Measurements from ENCODE around the gene UBN1.
"Not testable (repeated sequence)": the region's sequence is repeated elsewhere in the genome, so short reads cannot be mapped to it uniquely, and the experiment has no call there.

UBN1 gene

GRCh38 chr16:4892361-4893102, 45.3 kb downstream of the UBN1 start:
- Histone ChIP-seq H3K4me2 (no peak overlapping the region; a peak in 1 of 22 replicates), H3K9me3 (replicated peaks in 1 of 11) (no peaks in the 10 kb centered on the region), H4K20me1 (peaks cover 0 to 54% (median 10%) of the 10 kb centered on the region in 11 experiments; a peak in 10 of 22 replicates), H3K36me3 (peaks cover 0 to 11% (median 4%) of the 10 kb centered on the region in 11 experiments; a peak in 10 of 22 replicates), H3K4me1 (peaks cover 0 to 10% (median 0%) of the 10 kb centered on the region in 10 experiments; a peak in 1 of 20 replicates), H3K9ac (no peak overlapping the region), H3K27me3 (no peaks in the 10 kb centered on the region), H3K4me3 (no peak overlapping the region), H3K27ac (no peak overlapping the region; a peak in 1 of 22 replicates)
- no peak for TF ChIP-seq Cebpa-rat (IDR thresholded peaks at IDR 0.05)

DNA sequence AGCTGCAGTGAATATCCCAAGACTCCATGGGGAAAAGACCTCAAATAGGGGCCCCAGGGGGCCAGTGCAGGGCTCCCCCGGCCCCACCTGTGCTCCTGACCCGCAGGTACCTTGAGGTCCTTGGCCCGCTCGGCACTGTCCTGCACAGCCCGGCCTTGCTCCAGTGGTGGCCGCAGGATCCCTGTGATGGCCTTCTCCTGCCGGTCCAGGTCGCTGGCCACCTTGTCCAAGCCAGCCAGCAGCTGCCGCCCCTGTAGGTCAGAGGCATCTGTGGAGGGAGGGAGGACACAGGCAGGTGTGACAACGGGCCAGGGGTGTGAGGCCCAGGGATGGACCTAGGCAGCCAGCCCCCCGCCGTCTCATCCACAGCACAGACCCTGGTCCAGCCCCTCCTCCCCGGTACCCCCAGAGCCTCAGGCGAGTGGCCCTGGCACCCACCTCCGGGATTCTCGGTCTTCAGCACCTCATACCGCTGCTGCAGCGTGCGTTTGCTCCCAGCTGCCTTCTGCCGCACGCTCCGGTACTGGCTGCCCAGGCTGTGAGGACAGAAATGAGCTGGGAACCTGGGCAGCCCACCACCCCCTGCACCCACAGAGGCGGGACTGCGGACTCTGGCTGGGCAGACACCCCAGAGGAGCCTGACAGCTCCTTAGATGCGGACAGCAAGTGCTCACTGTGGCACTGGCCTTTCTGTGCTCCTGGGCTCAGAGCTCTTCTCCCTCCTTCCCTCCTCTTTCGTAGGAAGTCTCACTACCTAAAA, 46.0 kb downstream of the UBN1 start:
- H3K36me3 ChIP-seq, result peaks cover 0 to 6% (median 0%) of the 10 kb centered on the region in 11 experiments; a peak in 2 of 22 replicates
- H3K27ac ChIP-seq, result no peak overlapping the region
- no peaks in the 10 kb centered on the region for H3K9me3 ChIP-seq (replicated peaks in 1 of 11)
- H3K9ac ChIP-seq, result no peak overlapping the region
- H4K20me1 ChIP-seq, result peaks cover 0 to 46% (median 8%) of the 10 kb centered on the region in 11 experiments; a peak in 10 of 22 replicates
- no peaks in the 10 kb centered on the region for H3K27me3 ChIP-seq
- no peak for TF ChIP-seq Cebpa-rat (IDR thresholded peaks at IDR 0.05)
- no peak overlapping the region for H3K4me2 ChIP-seq
- peaks cover 0 to 10% (median 0%) of the 10 kb centered on the region in 10 experiments; a peak in 1 of 20 replicates for H3K4me1 ChIP-seq
- H3K4me3 ChIP-seq, result no peak overlapping the region

DNA sequence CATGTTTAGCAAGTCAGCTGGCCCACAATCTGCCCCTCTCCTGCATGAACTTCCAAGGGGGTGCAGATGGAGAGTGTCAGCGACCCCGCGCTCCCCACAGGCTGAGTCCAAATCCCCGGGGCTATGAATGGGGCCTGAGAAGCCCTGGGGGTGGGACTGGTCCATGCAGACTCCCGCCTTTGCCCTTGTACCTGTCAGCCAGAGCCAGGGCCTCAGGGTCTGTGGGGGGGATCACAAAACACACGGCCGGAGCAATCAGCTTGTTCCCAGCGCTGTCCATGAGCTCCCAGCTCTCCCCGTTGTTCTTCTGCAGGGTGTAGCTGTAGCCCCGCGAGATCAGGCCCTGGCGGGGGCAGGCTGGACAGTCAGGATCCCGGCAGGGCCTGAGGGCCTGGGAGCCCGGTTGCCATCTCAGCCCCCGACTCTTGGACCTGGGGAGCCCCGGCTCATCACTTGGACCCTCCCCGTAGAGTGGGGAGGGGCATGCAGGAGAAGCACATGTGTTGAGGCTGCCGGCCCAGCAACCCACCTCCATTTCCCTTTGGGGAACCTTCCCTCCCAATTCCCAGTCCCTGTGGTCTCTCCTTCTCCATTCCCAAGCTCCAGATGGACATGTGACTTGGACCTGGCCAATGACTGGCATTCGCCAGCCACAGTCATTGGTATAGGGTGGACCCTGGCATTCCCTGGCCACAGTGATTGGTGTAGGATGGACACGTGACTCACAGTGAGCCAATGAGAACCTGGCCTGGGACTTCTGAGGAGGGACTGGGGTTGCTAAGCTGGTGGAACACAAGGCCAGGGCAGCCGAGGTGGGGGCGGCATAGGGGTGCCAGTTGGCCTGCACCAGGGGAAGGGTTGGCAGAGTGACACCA, 47.2 kb downstream of the UBN1 start:
- peaks cover 0 to 46% (median 5%) of the 10 kb centered on the region in 11 experiments; a peak in 9 of 22 replicates for H4K20me1 ChIP-seq
- H3K9me3 ChIP-seq (replicated peaks in 1 of 11), result no peaks in the 10 kb centered on the region
- no peak for TF ChIP-seq Cebpa-rat (IDR thresholded peaks at IDR 0.05)
- H3K27ac ChIP-seq, result no peak overlapping the region
- no peak overlapping the region for H3K4me2 ChIP-seq
- no peaks in the 10 kb centered on the region for H3K27me3 ChIP-seq
- H3K36me3 ChIP-seq, result peaks cover 0 to 6% (median 0%) of the 10 kb centered on the region in 11 experiments; a peak in 1 of 22 replicates
- H3K4me3 ChIP-seq, result no peak overlapping the region
- peaks cover 0 to 10% (median 0%) of the 10 kb centered on the region in 10 experiments; a peak in 1 of 20 replicates for H3K4me1 ChIP-seq
- no peak overlapping the region for H3K9ac ChIP-seq

DNA sequence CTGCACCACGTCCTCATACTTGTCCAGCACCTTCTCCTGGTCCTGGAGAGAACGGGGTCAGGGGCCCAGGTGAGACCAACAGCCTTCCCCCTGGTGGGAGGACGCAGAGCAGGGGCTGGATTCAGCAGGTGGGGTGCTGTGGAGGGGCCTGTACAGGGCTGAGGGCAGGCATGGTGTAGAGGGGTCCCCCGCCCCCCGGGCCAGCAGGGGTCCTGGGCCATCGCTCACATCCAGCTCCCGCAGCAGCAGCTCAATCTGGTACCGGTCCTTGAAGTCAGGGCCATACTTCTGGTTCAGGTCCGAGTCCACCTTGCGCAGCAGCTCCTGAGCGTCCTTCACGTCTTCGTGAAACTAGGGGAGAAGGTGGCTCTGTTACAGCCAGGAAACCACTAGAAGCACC, 48.1 kb downstream of the UBN1 start:
- H3K27ac ChIP-seq, result no peak overlapping the region
- no peak overlapping the region for H3K4me2 ChIP-seq
- H3K4me1 ChIP-seq, result peaks cover 0 to 10% (median 0%) of the 10 kb centered on the region in 10 experiments; a peak in 3 of 20 replicates
- H3K4me3 ChIP-seq, result no peak overlapping the region
- no peak for TF ChIP-seq Cebpa-rat (IDR thresholded peaks at IDR 0.05)
- no peak overlapping the region for H3K9ac ChIP-seq
- H3K36me3 ChIP-seq, result peaks cover 0 to 3% (median 0%) of the 10 kb centered on the region in 11 experiments; a peak in 1 of 22 replicates
- no peaks in the 10 kb centered on the region for H3K9me3 ChIP-seq (replicated peaks in 1 of 11)
- peaks cover 0 to 39% (median 0%) of the 10 kb centered on the region in 11 experiments; a peak in 8 of 22 replicates for H4K20me1 ChIP-seq
- no peaks in the 10 kb centered on the region for H3K27me3 ChIP-seq

- H3K9ac ChIP-seq; H3K27me3 ChIP-seq; H3K27ac ChIP-seq; H3K4me3 ChIP-seq; H3K36me3 ChIP-seq; H3K9me3 ChIP-seq (replicated peaks in 1 of 11); H3K4me1 ChIP-seq; H3K4me2 ChIP-seq: not testable (repeated sequence)
- peaks cover 0 to 35% (median 0%) of the 10 kb centered on the region in 11 experiments; a peak in 6 of 22 replicates for H4K20me1 ChIP-seq
Measured at GRCh38 chr16:4896761-4897160, 49.5 kb downstream of the UBN1 start.

GRCh38 chr16:4897328-4897727, 50.0 kb downstream of the UBN1 start:
- H3K27ac ChIP-seq, result no peak overlapping the region
- H3K36me3 ChIP-seq, result no peaks in the 10 kb centered on the region
- H3K4me2 ChIP-seq, result no peak overlapping the region
- H4K20me1 ChIP-seq, result peaks cover 0 to 29% (median 0%) of the 10 kb centered on the region in 11 experiments; a peak in 6 of 22 replicates
- peaks cover 0 to 7% (median 0%) of the 10 kb centered on the region in 10 experiments; a peak in 3 of 20 replicates for H3K4me1 ChIP-seq
- no peak for TF ChIP-seq Cebpa-rat (IDR thresholded peaks at IDR 0.05)
- H3K9ac ChIP-seq, result no peak overlapping the region
- no peaks in the 10 kb centered on the region for H3K9me3 ChIP-seq (replicated peaks in 1 of 11)
- no peak overlapping the region for H3K4me3 ChIP-seq
- H3K27me3 ChIP-seq, result no peaks in the 10 kb centered on the region

DNA sequence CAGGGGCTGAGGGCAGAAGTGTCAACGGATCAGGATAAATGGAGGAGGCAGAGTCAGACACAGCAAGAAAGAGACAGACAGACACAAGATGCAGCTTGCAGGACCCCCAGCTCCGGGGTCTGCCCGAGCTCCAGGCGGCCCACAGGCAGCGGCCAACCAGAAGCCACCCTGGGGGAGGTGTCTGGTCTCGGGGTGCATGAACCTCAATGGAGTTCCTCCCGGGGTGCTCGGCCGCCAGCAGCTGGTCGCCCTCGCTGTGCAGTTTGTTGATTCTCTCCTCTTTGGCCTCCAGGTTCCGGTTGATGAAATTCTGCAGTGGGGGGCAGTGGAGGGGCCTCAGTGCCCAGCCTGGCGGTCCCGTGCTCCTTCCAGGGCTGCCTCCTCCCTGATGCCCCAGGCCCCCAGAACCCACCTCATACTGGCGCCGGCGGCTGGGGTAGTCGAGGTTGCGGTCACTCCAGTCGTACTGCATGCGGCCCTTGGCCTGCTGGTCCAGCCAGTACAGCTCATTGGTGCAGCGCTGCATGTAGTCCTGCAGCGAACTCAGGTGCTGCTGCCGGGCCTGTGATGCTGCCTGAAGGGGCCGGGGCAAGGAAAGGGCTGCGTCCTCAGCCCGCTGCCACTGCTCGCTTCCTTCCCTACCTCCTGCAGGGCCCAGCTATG, 51.7 kb downstream of the UBN1 start:
- Histone ChIP-seq H3K36me3 (no peaks in the 10 kb centered on the region), H3K9me3 (replicated peaks in 1 of 11) (no peaks in the 10 kb centered on the region), H3K27ac (no peak overlapping the region), H3K4me1 (peaks cover 0 to 7% (median 0%) of the 10 kb centered on the region in 10 experiments; a peak in 2 of 20 replicates), H4K20me1 (peaks cover 0 to 17% (median 0%) of the 10 kb centered on the region in 11 experiments; a peak in 6 of 22 replicates), H3K27me3 (no peaks in the 10 kb centered on the region), H3K9ac (no peak overlapping the region), H3K4me2 (no peak overlapping the region), H3K4me3 (no peak overlapping the region)
- TF ChIP-seq Cebpa-rat (IDR thresholded peaks at IDR 0.05), result no peak

DNA sequence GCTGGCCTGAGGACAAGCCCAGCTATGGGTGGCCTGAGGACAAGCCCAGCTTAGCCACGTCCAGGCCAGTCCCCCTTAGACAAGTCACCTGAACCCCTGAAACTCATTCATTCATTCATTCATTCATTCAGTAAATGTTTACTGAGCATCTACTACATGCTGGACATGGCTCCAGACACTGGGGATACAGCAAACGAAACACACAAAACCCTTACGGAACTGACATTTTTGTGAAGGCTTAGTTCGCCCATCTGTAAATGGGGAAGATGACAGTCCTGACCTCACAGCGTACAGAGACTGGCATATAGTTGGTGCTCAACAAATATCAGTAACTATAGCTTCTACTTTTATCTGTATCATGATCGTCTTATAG, 52.2 kb downstream of the UBN1 start:
- H3K9ac ChIP-seq, result no peak overlapping the region
- H3K36me3 ChIP-seq, result no peaks in the 10 kb centered on the region
- H3K4me1 ChIP-seq, result peaks cover 0 to 7% (median 0%) of the 10 kb centered on the region in 10 experiments; a peak in 2 of 20 replicates
- H3K4me2 ChIP-seq, result no peak overlapping the region
- no peak overlapping the region for H3K27ac ChIP-seq
- H4K20me1 ChIP-seq, result peaks cover 0 to 17% (median 0%) of the 10 kb centered on the region in 11 experiments; a peak in 6 of 22 replicates
- H3K4me3 ChIP-seq, result no peak overlapping the region
- no peak for TF ChIP-seq Cebpa-rat (IDR thresholded peaks at IDR 0.05)
- H3K27me3 ChIP-seq, result no peaks in the 10 kb centered on the region
- no peaks in the 10 kb centered on the region for H3K9me3 ChIP-seq (replicated peaks in 1 of 11)
